ENCODE data around the gene ZFYVE26. TPM values are rescaled to one million over a fixed set of nuclear protein-coding genes. Genes with fewer than 3 reads are reported as not detected.

ZFYVE26 gene
- total RNA-seq, 2 donors from 2014 or later: 12.2 to 33.7 TPM

DNA sequence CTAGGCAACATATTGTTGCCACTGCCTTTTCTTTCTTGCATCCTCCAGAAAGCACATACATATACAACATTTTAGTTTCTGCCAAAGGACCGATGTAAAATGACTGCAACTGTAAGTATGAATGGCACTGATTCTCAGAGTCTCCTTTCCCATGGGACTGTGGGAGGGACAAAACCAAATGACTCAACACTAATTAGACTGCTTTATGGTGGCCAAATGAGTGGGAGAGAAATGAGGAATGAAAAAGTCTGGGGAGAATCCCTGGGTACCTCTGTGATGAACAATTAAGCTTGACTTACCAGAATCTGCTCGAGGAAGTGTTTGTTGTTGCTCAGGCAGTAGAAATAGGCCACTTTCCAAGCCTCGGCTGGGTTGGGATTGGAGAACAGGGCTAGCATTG is 10.1 kb downstream of the ZFYVE26 start:
- Histone ChIP-seq H3K9me3 (no peaks in the 10 kb centered on the region), H3K4me3 (no peak overlapping the region), H3K27me3 (replicated peaks; ENCODE audit: insufficient read depth) (no peaks in the 10 kb centered on the region), H3K36me3 (peaks cover 12 to 32% of the 10 kb centered on the region in 2 donors), H3K27ac (no peak overlapping the region), H3K4me1 (replicated peaks) (no peaks in the 10 kb centered on the region)
- intact Hi-C loops (cut with DNase I): no loop called here
- no peak for TF ChIP-seq POLR2AphosphoS5 (IDR thresholded peaks at IDR 0.05)
- no peak for TF ChIP-seq CTCF (IDR thresholded peaks at IDR 0.05)
- TF ChIP-seq POLR2A (IDR thresholded peaks at IDR 0.05): no peak
- WGBS: 81% methylated on average over 3 of the region's 3 CpGs
- DNase-seq (ENCODE audit: low spot score): no peak

- no peak for DNase-seq (ENCODE audit: low spot score)
- Histone ChIP-seq H3K4me1 (replicated peaks) (no peaks in the 10 kb centered on the region), H3K9me3 (no peaks in the 10 kb centered on the region), H3K36me3 (peaks cover 0 to 28% of the 10 kb centered on the region in 2 donors), H3K4me3 (no peak overlapping the region), H3K27ac (no peak overlapping the region), H3K27me3 (replicated peaks; ENCODE audit: insufficient read depth) (no peaks in the 10 kb centered on the region)
- 96% methylated on average over 4 of the region's 4 CpGs for WGBS
- no peak for TF ChIP-seq CTCF (IDR thresholded peaks at IDR 0.05)
- TF ChIP-seq POLR2AphosphoS5 (IDR thresholded peaks at IDR 0.05): no peak
- no peak for TF ChIP-seq POLR2A (IDR thresholded peaks at IDR 0.05)
- intact Hi-C loops (cut with DNase I): no loop called here
These were observed 15.6 kb downstream of the ZFYVE26 start for GRCh38 chr14:67800743-67801142.

GRCh38 chr14:67798731-67799130 is 17.7 kb downstream of the ZFYVE26 start:
- Histone ChIP-seq H3K36me3 (peaks cover 4 to 13% of the 10 kb centered on the region in 2 donors), H3K27me3 (replicated peaks; ENCODE audit: insufficient read depth) (no peaks in the 10 kb centered on the region), H3K27ac (no peak overlapping the region), H3K4me1 (replicated peaks) (no peaks in the 10 kb centered on the region), H3K9me3 (no peaks in the 10 kb centered on the region), H3K4me3 (no peak overlapping the region)
- no peak for TF ChIP-seq POLR2A (IDR thresholded peaks at IDR 0.05)
- TF ChIP-seq POLR2AphosphoS5 (IDR thresholded peaks at IDR 0.05): no peak
- no peak for TF ChIP-seq CTCF (IDR thresholded peaks at IDR 0.05)
- DNase-seq (ENCODE audit: low spot score): no peak
- 93% methylated on average over 20 of the region's 20 CpGs for WGBS
- intact Hi-C loops (cut with DNase I): no loop called here

- peaks cover 0 to 3% of the 10 kb centered on the region in 2 donors for H3K36me3 ChIP-seq
- no peak for TF ChIP-seq CTCF (IDR thresholded peaks at IDR 0.05)
- 70% methylated on average over 1 of the region's 1 CpG for WGBS
- H3K9me3 ChIP-seq: no peaks in the 10 kb centered on the region
- intact Hi-C loops (cut with DNase I): no loop called here
- no peak overlapping the region for H3K27ac ChIP-seq
- H3K27me3 ChIP-seq (replicated peaks; ENCODE audit: insufficient read depth): no peaks in the 10 kb centered on the region
- no peak for DNase-seq (ENCODE audit: low spot score)
- H3K4me3 ChIP-seq: no peak overlapping the region
- peaks cover 2% of the 10 kb centered on the region for H3K4me1 ChIP-seq (replicated peaks)
These were observed 28.7 kb downstream of the ZFYVE26 start for GRCh38 chr14:67787673-67788072.

GRCh38 chr14:67785270-67786109 is 30.9 kb downstream of the ZFYVE26 start:
- TF ChIP-seq POLR2AphosphoS5 (IDR thresholded peaks at IDR 0.05) (peak; percentile 49), CTCF (IDR thresholded peaks at IDR 0.05) (no peak)
- 79% methylated on average over 4 of the region's 4 CpGs for WGBS
- H3K27ac ChIP-seq: peak overlapping the region in 1 of 2 donors; percentile 53
- H3K27me3 ChIP-seq (replicated peaks; ENCODE audit: insufficient read depth): no peaks in the 10 kb centered on the region
- H3K36me3 ChIP-seq: peaks cover under 1 to 3% of the 10 kb centered on the region in 2 donors
- no peak for DNase-seq (ENCODE audit: low spot score)
- H3K9me3 ChIP-seq: no peaks in the 10 kb centered on the region
- H3K4me3 ChIP-seq: no peak overlapping the region
- intact Hi-C loops (cut with DNase I): no loop called here
- H3K4me1 ChIP-seq (replicated peaks): peaks cover 2% of the 10 kb centered on the region
